Measurements from ENCODE around the gene ZNF692.

DNA sequence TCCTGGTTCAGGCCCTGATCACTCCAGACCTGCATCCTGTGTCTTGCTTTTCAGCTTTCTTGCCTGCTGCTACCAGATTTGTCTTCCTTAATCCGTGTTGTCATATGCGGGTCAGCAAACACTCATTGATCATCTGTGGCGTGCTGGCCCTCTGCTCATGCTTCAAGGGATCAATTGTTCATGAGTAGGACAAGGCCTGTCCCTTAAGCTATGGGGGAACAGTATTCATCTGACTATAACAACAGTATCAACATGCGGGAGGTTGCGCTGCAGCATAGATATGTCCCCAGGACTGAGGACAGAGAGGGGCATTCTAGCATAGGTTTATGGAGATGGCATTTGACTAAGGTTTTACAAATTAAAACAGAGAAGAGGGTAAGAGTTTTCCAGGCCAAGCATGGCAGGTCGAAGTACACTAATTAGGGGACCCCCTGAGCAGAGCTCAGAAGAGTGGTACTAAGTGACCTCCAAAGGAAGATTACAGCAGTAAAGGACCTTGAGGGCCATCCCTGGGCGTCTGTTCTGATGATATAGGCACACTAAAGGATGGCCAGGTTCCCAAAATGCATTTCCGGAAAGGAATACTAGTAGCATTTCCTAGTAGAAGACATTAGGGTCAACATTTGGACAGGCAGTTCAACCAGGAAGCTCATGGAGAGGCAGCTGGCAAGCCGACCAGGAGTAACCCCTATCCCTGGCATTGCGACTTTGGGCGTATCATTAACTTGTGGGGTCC is 21.7 kb downstream of the ZNF692 start:
- TF ChIP-seq, protein P1, sequence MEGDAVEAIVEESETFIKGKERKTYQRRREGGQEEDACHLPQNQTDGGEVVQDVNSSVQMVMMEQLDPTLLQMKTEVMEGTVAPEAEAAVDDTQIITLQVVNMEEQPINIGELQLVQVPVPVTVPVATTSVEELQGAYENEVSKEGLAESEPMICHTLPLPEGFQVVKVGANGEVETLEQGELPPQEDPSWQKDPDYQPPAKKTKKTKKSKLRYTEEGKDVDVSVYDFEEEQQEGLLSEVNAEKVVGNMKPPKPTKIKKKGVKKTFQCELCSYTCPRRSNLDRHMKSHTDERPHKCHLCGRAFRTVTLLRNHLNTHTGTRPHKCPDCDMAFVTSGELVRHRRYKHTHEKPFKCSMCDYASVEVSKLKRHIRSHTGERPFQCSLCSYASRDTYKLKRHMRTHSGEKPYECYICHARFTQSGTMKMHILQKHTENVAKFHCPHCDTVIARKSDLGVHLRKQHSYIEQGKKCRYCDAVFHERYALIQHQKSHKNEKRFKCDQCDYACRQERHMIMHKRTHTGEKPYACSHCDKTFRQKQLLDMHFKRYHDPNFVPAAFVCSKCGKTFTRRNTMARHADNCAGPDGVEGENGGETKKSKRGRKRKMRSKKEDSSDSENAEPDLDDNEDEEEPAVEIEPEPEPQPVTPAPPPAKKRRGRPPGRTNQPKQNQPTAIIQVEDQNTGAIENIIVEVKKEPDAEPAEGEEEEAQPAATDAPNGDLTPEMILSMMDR (IDR thresholded peaks at IDR 0.05; ENCODE audit: borderline replicate concordance, extremely low read depth, low read length, poor library complexity, severe bottlenecking): no peak
- no peak for TF ChIP-seq EZH2 (IDR thresholded peaks at IDR 0.05; ENCODE audit: borderline replicate concordance, low read depth, low read length, severe bottlenecking)
